D721Med (cell line): ENCODE results near the gene RAB19.

Experiments used
- DNase-seq: peaks from one replicate; pipeline ENCODE4 v3.0.0; 2011; ENCODE audit warnings: low spot score; ENCODE audit not compliant: insufficient read length
- FAIRE-seq: peaks from 2 replicates; lab custom pipeline; 2011; peaks lifted over from hg19 to GRCh38; lab: Jason Lieb, UNC
- CTCF ChIP-seq: IDR thresholded peaks from 2 replicates; pipeline ENCODE4 v1.5.1; 2012; ENCODE audit warnings: mild to moderate bottlenecking, control low read depth; ENCODE audit not compliant: insufficient read depth; ENCODE audit errors: missing control alignments

RAB19 gene

GRCh38 chr7:140454657-140455015 lies 50.8 kb downstream of the RAB19 start:
- DNase-seq (no peak), FAIRE-seq (no peak)
- TF ChIP-seq CTCF = no peak

- DNase-seq (no peak), FAIRE-seq (no peak)
- no peak for TF ChIP-seq CTCF
Measured at GRCh38 chr7:140455743-140456142, 51.9 kb downstream of the RAB19 start.

- no peak for TF ChIP-seq CTCF
- FAIRE-seq (no peak), DNase-seq (no peak)
Measured at GRCh38 chr7:140456551-140457051, 52.7 kb downstream of the RAB19 start.

GRCh38 chr7:140458201-140458600 lies 54.3 kb downstream of the RAB19 start:
- no peak for TF ChIP-seq CTCF
- DNase-seq (no peak), FAIRE-seq (no peak)

- FAIRE-seq = no peak
Measured at GRCh38 chr7:140458916-140459315, 55.1 kb downstream of the RAB19 start.

GRCh38 chr7:140463111-140463510 lies 59.3 kb downstream of the RAB19 start:
- FAIRE-seq (no peak), DNase-seq (no peak)
- no peak for TF ChIP-seq CTCF

More at GRCh38 chr7:140458916-140459315, 55.1 kb downstream of the RAB19 start:
- DNase-seq = no peak
- TF ChIP-seq CTCF = no peak

GRCh38 chr7:140475747-140476333 lies 72.0 kb downstream of the RAB19 start:
- DNase-seq (peak; percentile 29), FAIRE-seq (no peak)
- TF ChIP-seq CTCF = peak; percentile 60
